ENCODE measurements around the gene DDB1.
"Not testable (repeated sequence)": the region's sequence is repeated elsewhere in the genome, so short reads cannot be mapped to it uniquely, and the experiment has no call there.

Gene DDB1

GRCh38 chr11:61274084-61274483, 58.8 kb downstream of the DDB1 start:
- H3K27ac ChIP-seq: no peak overlapping the region
- DNase-seq (ENCODE audit: low read depth, low spot score): no peak

- H3K27ac ChIP-seq: no peak overlapping the region
- DNase-seq (ENCODE audit: low read depth, low spot score): no peak
Observed at GRCh38 chr11:61273178-61274078, 59.5 kb downstream of the DDB1 start.

GRCh38 chr11:61272731-61273130, 60.2 kb downstream of the DDB1 start:
- H3K27ac ChIP-seq: no peak overlapping the region
- no peak for DNase-seq (ENCODE audit: low read depth, low spot score)

GRCh38 chr11:61270354-61271076, 62.4 kb downstream of the DDB1 start:
- DNase-seq (ENCODE audit: low read depth, low spot score): no peak
- peak overlapping the region; percentile 54 for H3K27ac ChIP-seq

GRCh38 chr11:61268588-61269250, 64.2 kb downstream of the DDB1 start:
- no peak overlapping the region for H3K27ac ChIP-seq
- DNase-seq (ENCODE audit: low read depth, low spot score): no peak

GRCh38 chr11:61267437-61267841, 65.5 kb downstream of the DDB1 start:
- H3K27ac ChIP-seq: no peak overlapping the region
- DNase-seq (ENCODE audit: low read depth, low spot score): no peak

GRCh38 chr11:61266602-61267001, 66.3 kb downstream of the DDB1 start:
- H3K27ac ChIP-seq: no peak overlapping the region
- no peak for DNase-seq (ENCODE audit: low read depth, low spot score)

- no peak overlapping the region for H3K27ac ChIP-seq
- DNase-seq (ENCODE audit: low read depth, low spot score): no peak
Observed at GRCh38 chr11:61265357-61265756, 67.5 kb downstream of the DDB1 start.

GRCh38 chr11:61264795-61265194, 68.1 kb downstream of the DDB1 start:
- no peak overlapping the region for H3K27ac ChIP-seq
- no peak for DNase-seq (ENCODE audit: low read depth, low spot score)

- no peak for DNase-seq (ENCODE audit: low read depth, low spot score)
- H3K27ac ChIP-seq: no peak overlapping the region
Observed at GRCh38 chr11:61264371-61264770, 68.5 kb downstream of the DDB1 start.

GRCh38 chr11:61259363-61259762, 73.5 kb downstream of the DDB1 start:
- no peak for DNase-seq (ENCODE audit: low read depth, low spot score)
- H3K27ac ChIP-seq: no peak overlapping the region

GRCh38 chr11:61258546-61258945, 74.4 kb downstream of the DDB1 start:
- DNase-seq (ENCODE audit: low read depth, low spot score): no peak
- H3K27ac ChIP-seq: no peak overlapping the region

- no peak overlapping the region for H3K27ac ChIP-seq
- no peak for DNase-seq (ENCODE audit: low read depth, low spot score)
Observed at GRCh38 chr11:61256710-61257482, 76.0 kb downstream of the DDB1 start.

- H3K27ac ChIP-seq: no peak overlapping the region
- DNase-seq (ENCODE audit: low read depth, low spot score): no peak
Observed at GRCh38 chr11:61254403-61255025, 78.4 kb downstream of the DDB1 start.

GRCh38 chr11:61252332-61252731, 80.6 kb downstream of the DDB1 start:
- not testable (repeated sequence) for DNase-seq (ENCODE audit: low read depth, low spot score); H3K27ac ChIP-seq

GRCh38 chr11:61250796-61251765, 81.8 kb downstream of the DDB1 start:
- not testable (repeated sequence) for DNase-seq (ENCODE audit: low read depth, low spot score); H3K27ac ChIP-seq
